Motor neuron (in vitro differentiated cells): ENCODE data around the gene SERPINH1. TPM values are rescaled to one million over a fixed set of nuclear protein-coding genes. Genes with fewer than 3 reads are reported as not detected.

Experiments
- ATAC-seq, 8 experiments: fragments of 200-7000 bp; cut with Tn5 transposase; replicated peaks in 6 of 8; 2 replicates each; pipeline ENCODE4 v1.8.0; 2021; ENCODE audit warnings: mild to moderate bottlenecking in 8 of 8, moderate library complexity in 8 of 8
- H3K27ac ChIP-seq, 2 donors: fragments of 250-450 bp; sonication (Bioruptor Pico); 2 replicates each; pipeline ENCODE4 v1.9.0; 2021; ENCODE audit warnings: antibody characterized with exemption in 2 of 2, mild to moderate bottlenecking in 2 of 2, moderate library complexity in 1 of 2
- H3K4me1 ChIP-seq, 2 donors: fragments of 250-450 bp; sonication (Bioruptor Pico); replicated peaks in 1 of 2; 2 replicates each; pipeline ENCODE4 v1.6.1; 2021; ENCODE audit warnings: antibody characterized with exemption in 2 of 2, mild to moderate bottlenecking in 2 of 2, moderate library complexity in 1 of 2
- H3K4me3 ChIP-seq, 5 donors: fragments of 250-450 bp; sonication (Bioruptor Pico); 2 replicates each; pipeline ENCODE4 v1.9.0; 2021; ENCODE audit warnings: antibody characterized with exemption in 5 of 5, mild to moderate bottlenecking in 5 of 5, moderate library complexity in 4 of 5
- WGBS, 10 experiments: fragments of 450-650 bp; shearing (Covaris generic); methylation state at CpG; one replicate each; pipeline ENCODE4 v1.0.0; 2022; 5-methylcytosine and 5-hydroxymethylcytosine counted together
- in situ Hi-C, 9 experiments: fragments of 400-800 bp; cut with MboI; loops; one replicate each; pipeline ENCODE4 v1.15.0; 2021; ENCODE audit warnings: low sequenced_read_pairs in 9 of 9, low pct_unique_long_range_greater_than_20kb in 2 of 9; ENCODE audit not compliant: unreplicated experiment in 9 of 9
- total RNA-seq, 8 experiments: library from RNA; unstranded; fragments of 300-600 nt; gene quantifications; 2 replicates each; pipeline versions ENCODE4 v1.2.3 to v1.2.4, GENCODE V29; 2022

SERPINH1 gene
- total RNA-seq, 8 experiments from 2014 or later, result 43.0 to 458 (median 107) TPM

- Histone ChIP-seq H3K4me3 (no peak overlapping the region), H3K4me1 (peaks cover 4% of the 10 kb centered on the region in 2 donors), H3K27ac (no peak overlapping the region)
- no peak for ATAC-seq
- WGBS, 10 experiments, result 84 to 100% (median 93%) methylated on average over 1 to 5 of the region's 8 CpGs; no CpG with 5 or more reads in 4 of the 10 experiments
- in situ Hi-C loops, result loop anchor here in 4 of 9 experiments (10.0 to 25.0 kb wide), 3 partner anchors 161 to 766 kb away; partner anchors contain the start of gene RPS3 (in 2 of the 4)
Observed at GRCh38 chr11:75548595-75549272, 13.3 kb upstream of the SERPINH1 start.

GRCh38 chr11:75549370-75549958 is 12.6 kb upstream of the SERPINH1 start:
- Histone ChIP-seq H3K4me1 (peaks cover 9 to 10% of the 10 kb centered on the region in 2 donors), H3K4me3 (no peak overlapping the region), H3K27ac (no peak overlapping the region)
- ATAC-seq, result no peak
- 86 to 100% (median 100%) methylated on average over 1 to 4 of the region's 5 CpGs; no CpG with 5 or more reads in 2 of the 10 experiments for WGBS, 10 experiments
- in situ Hi-C loops, result loop anchor here in 4 of 9 experiments (10.0 to 25.0 kb wide), 3 partner anchors 162 to 765 kb away; partner anchors contain the start of gene RPS3 (in 2 of the 4)

- Histone ChIP-seq H3K27ac (no peak overlapping the region), H3K4me1 (peaks cover 12 to 15% of the 10 kb centered on the region in 2 donors), H3K4me3 (no peak overlapping the region)
- in situ Hi-C loops, result no loop called here
- WGBS, 10 experiments, result 20 to 100% (median 73%) methylated on average over 1 to 4 of the region's 6 CpGs; no CpG with 5 or more reads in 5 of the 10 experiments
- no peak for ATAC-seq
Observed at GRCh38 chr11:75553182-75553581, 8.9 kb upstream of the SERPINH1 start.

GRCh38 chr11:75553889-75554257 is 8.2 kb upstream of the SERPINH1 start:
- WGBS, 10 experiments, result no CpG with 5 or more reads among the region's 1 CpG
- in situ Hi-C loops, result no loop called here
- no peak for ATAC-seq
- Histone ChIP-seq H3K4me3 (no peak overlapping the region), H3K4me1 (peaks cover 12 to 19% of the 10 kb centered on the region in 2 donors), H3K27ac (peak overlapping the region; percentile 90 to 96)

GRCh38 chr11:75554258-75555022 is 7.6 kb upstream of the SERPINH1 start:
- in situ Hi-C loops, result no loop called here
- 0 to 100% (median 17%) methylated on average over 1 to 5 of the region's 21 CpGs; no CpG with 5 or more reads in 5 of the 10 experiments for WGBS, 10 experiments
- Histone ChIP-seq H3K4me3 (peak overlapping the region in 1 of 5 donors; percentile 7), H3K4me1 (peaks cover 18 to 25% of the 10 kb centered on the region in 2 donors), H3K27ac (peak overlapping the region; percentile 90 to 96)
- peak; percentile 75 to 94 (median 93) for ATAC-seq

- Histone ChIP-seq H3K4me1 (peaks cover 19 to 29% of the 10 kb centered on the region in 2 donors), H3K27ac (peak overlapping the region; percentile 90 to 96), H3K4me3 (no peak overlapping the region)
- in situ Hi-C loops, result no loop called here
- ATAC-seq, result no peak
- 60 to 100% (median 79%) methylated on average over 1 to 4 of the region's 12 CpGs; no CpG with 5 or more reads in 4 of the 10 experiments for WGBS, 10 experiments
Observed at GRCh38 chr11:75555079-75555811, 6.8 kb upstream of the SERPINH1 start.

GRCh38 chr11:75556275-75556674 is 5.8 kb upstream of the SERPINH1 start:
- Histone ChIP-seq H3K4me3 (no peak overlapping the region), H3K27ac (no peak overlapping the region), H3K4me1 (peaks cover 19 to 29% of the 10 kb centered on the region in 2 donors)
- 10 to 100% (median 81%) methylated on average over 1 to 3 of the region's 3 CpGs; no CpG with 5 or more reads in 1 of the 10 experiments for WGBS, 10 experiments
- in situ Hi-C loops, result no loop called here
- ATAC-seq, result no peak

- Histone ChIP-seq H3K4me3 (no peak overlapping the region), H3K4me1 (peaks cover 21 to 30% of the 10 kb centered on the region in 2 donors), H3K27ac (no peak overlapping the region)
- in situ Hi-C loops, result no loop called here
- WGBS, 10 experiments, result 0 to 81% (median 8%) methylated on average over 1 to 3 of the region's 17 CpGs; no CpG with 5 or more reads in 7 of the 10 experiments
- peak in 3 of 8 experiments; percentile 10 to 25 (median 11) for ATAC-seq
Observed at GRCh38 chr11:75557666-75558494, 4.2 kb upstream of the SERPINH1 start.

GRCh38 chr11:75558939-75559843 is 2.9 kb upstream of the SERPINH1 start:
- Histone ChIP-seq H3K27ac (peak overlapping the region in 1 of 2 donors; percentile 22), H3K4me1 (peaks cover 32 to 40% of the 10 kb centered on the region in 2 donors), H3K4me3 (no peak overlapping the region)
- peak in 2 of 8 experiments; percentile 3 to 6 for ATAC-seq
- 0 to 86% (median 68%) methylated on average over 1 to 4 of the region's 8 CpGs; no CpG with 5 or more reads in 4 of the 10 experiments for WGBS, 10 experiments
- in situ Hi-C loops, result no loop called here

GRCh38 chr11:75560644-75561043 is 1.4 kb upstream of the SERPINH1 start:
- in situ Hi-C loops, result no loop called here
- no peak overlapping the region for H3K27ac ChIP-seq
- WGBS, 10 experiments, result 0 to 100% (median 88%) methylated on average over 1 of the region's 1 CpG; no CpG with 5 or more reads in 6 of the 10 experiments
- H3K4me1 ChIP-seq, result peaks cover 35 to 42% of the 10 kb centered on the region in 2 donors
- no peak overlapping the region for H3K4me3 ChIP-seq
- no peak for ATAC-seq

GRCh38 chr11:75561426-75562047 is 516 bp upstream of the SERPINH1 start:
- H3K27ac ChIP-seq, result peak overlapping the region; percentile 84 to 93
- WGBS, 10 experiments, result no CpG with 5 or more reads among the region's 21 CpGs
- peaks cover 40 to 46% of the 10 kb centered on the region in 2 donors for H3K4me1 ChIP-seq
- in situ Hi-C loops, result no loop called here
- no peak for ATAC-seq
- H3K4me3 ChIP-seq, result peak overlapping the region; percentile 30 to 82 (median 53)
